Motor neuron (in vitro differentiated cells): ENCODE data around the gene SERPINB1. TPM values are rescaled to one million over a fixed set of nuclear protein-coding genes. Genes with fewer than 3 reads are reported as not detected.

Experiments
- ATAC-seq, 8 experiments: fragments of 200-7000 bp; cut with Tn5 transposase; replicated peaks in 6 of 8; 2 replicates each; pipeline ENCODE4 v1.8.0; 2021; ENCODE audit warnings: mild to moderate bottlenecking in 8 of 8, moderate library complexity in 8 of 8
- H3K27ac ChIP-seq, 2 donors: fragments of 250-450 bp; sonication (Bioruptor Pico); 2 replicates each; pipeline ENCODE4 v1.9.0; 2021; ENCODE audit warnings: antibody characterized with exemption in 2 of 2, mild to moderate bottlenecking in 2 of 2, moderate library complexity in 1 of 2
- H3K4me1 ChIP-seq, 2 donors: fragments of 250-450 bp; sonication (Bioruptor Pico); replicated peaks in 1 of 2; 2 replicates each; pipeline ENCODE4 v1.6.1; 2021; ENCODE audit warnings: antibody characterized with exemption in 2 of 2, mild to moderate bottlenecking in 2 of 2, moderate library complexity in 1 of 2
- H3K4me3 ChIP-seq, 5 donors: fragments of 250-450 bp; sonication (Bioruptor Pico); 2 replicates each; pipeline ENCODE4 v1.9.0; 2021; ENCODE audit warnings: antibody characterized with exemption in 5 of 5, mild to moderate bottlenecking in 5 of 5, moderate library complexity in 4 of 5
- WGBS, 10 experiments: fragments of 450-650 bp; shearing (Covaris generic); methylation state at CpG; one replicate each; pipeline ENCODE4 v1.0.0; 2022; 5-methylcytosine and 5-hydroxymethylcytosine counted together
- in situ Hi-C, 9 experiments: fragments of 400-800 bp; cut with MboI; loops; one replicate each; pipeline ENCODE4 v1.15.0; 2021; ENCODE audit warnings: low sequenced_read_pairs in 9 of 9, low pct_unique_long_range_greater_than_20kb in 2 of 9; ENCODE audit not compliant: unreplicated experiment in 9 of 9
- total RNA-seq, 8 experiments: library from RNA; unstranded; fragments of 300-600 nt; gene quantifications; 2 replicates each; pipeline versions ENCODE4 v1.2.3 to v1.2.4, GENCODE V29; 2022

The SERPINB1 gene
- total RNA-seq, 8 experiments from 2014 or later, result 0.43 to 45.5 (median 1.8) TPM

- Histone ChIP-seq H3K4me3 (peak overlapping the region in 3 of 5 donors; percentile 5 to 18 (median 12)), H3K4me1 (peaks cover 12 to 23% of the 10 kb centered on the region in 2 donors), H3K27ac (no peak overlapping the region)
- in situ Hi-C loops, result no loop called here
- 0 to 89% (median 21%) methylated on average over 2 to 17 of the region's 73 CpGs; no CpG with 5 or more reads in 4 of the 10 experiments for WGBS, 10 experiments
- peak in 7 of 8 experiments; percentile 9 to 73 (median 27) for ATAC-seq
Observed at GRCh38 chr6:2875359-2876191, 33.9 kb upstream of the SERPINB1 start.

GRCh38 chr6:2873643-2874042 lies 32.0 kb upstream of the SERPINB1 start:
- Histone ChIP-seq H3K27ac (no peak overlapping the region), H3K4me3 (no peak overlapping the region), H3K4me1 (peaks cover 12 to 23% of the 10 kb centered on the region in 2 donors)
- in situ Hi-C loops, result no loop called here
- WGBS, 10 experiments, result 80 to 100% (median 98%) methylated on average over 1 to 7 of the region's 8 CpGs; no CpG with 5 or more reads in 2 of the 10 experiments
- ATAC-seq, result no peak

- Histone ChIP-seq H3K27ac (no peak overlapping the region), H3K4me3 (no peak overlapping the region), H3K4me1 (peaks cover 12 to 23% of the 10 kb centered on the region in 2 donors)
- WGBS, 10 experiments, result 33 to 100% (median 77%) methylated on average over 1 to 5 of the region's 7 CpGs; no CpG with 5 or more reads in 2 of the 10 experiments
- in situ Hi-C loops, result no loop called here
- ATAC-seq, result no peak
Observed at GRCh38 chr6:2872423-2873358, 31.0 kb upstream of the SERPINB1 start.

- Histone ChIP-seq H3K4me3 (no peak overlapping the region), H3K4me1 (peaks cover 12 to 17% of the 10 kb centered on the region in 2 donors), H3K27ac (no peak overlapping the region)
- 62 to 100% (median 82%) methylated on average over 1 to 2 of the region's 2 CpGs; no CpG with 5 or more reads in 2 of the 10 experiments for WGBS, 10 experiments
- no peak for ATAC-seq
- in situ Hi-C loops, result no loop called here
Observed at GRCh38 chr6:2871953-2872352, 30.3 kb upstream of the SERPINB1 start.

- Histone ChIP-seq H3K27ac (no peak overlapping the region), H3K4me1 (peaks cover 5 to 9% of the 10 kb centered on the region in 2 donors), H3K4me3 (no peak overlapping the region)
- in situ Hi-C loops, result no loop called here
- WGBS, 10 experiments, result 79 to 100% (median 94%) methylated on average over 1 to 2 of the region's 2 CpGs; no CpG with 5 or more reads in 1 of the 10 experiments
- ATAC-seq, result no peak
Observed at GRCh38 chr6:2871102-2871501, 29.4 kb upstream of the SERPINB1 start.

- H3K4me1 ChIP-seq, result no peaks in the 10 kb centered on the region
- ATAC-seq, result no peak
- WGBS, 10 experiments, result 40 to 90% (median 89%) methylated on average over 1 to 8 of the region's 39 CpGs; no CpG with 5 or more reads in 6 of the 10 experiments
- no peak overlapping the region for H3K4me3 ChIP-seq
- in situ Hi-C loops, result no loop called here
- H3K27ac ChIP-seq, result no peak overlapping the region
Observed at GRCh38 chr6:2870046-2870636, 28.5 kb upstream of the SERPINB1 start.

GRCh38 chr6:2868637-2869036 lies 27.0 kb upstream of the SERPINB1 start:
- no peak for ATAC-seq

GRCh38 chr6:2866171-2866846 lies 24.6 kb upstream of the SERPINB1 start:
- in situ Hi-C loops, result no loop called here
- WGBS, 10 experiments, result 15 to 86% (median 43%) methylated on average over 3 to 5 of the region's 8 CpGs; no CpG with 5 or more reads in 2 of the 10 experiments
- Histone ChIP-seq H3K4me3 (no peak overlapping the region), H3K27ac (no peak overlapping the region), H3K4me1 (peaks cover 0 to 5% of the 10 kb centered on the region in 2 donors)
- ATAC-seq, result peak in 1 of 8 experiments; percentile 42

More at GRCh38 chr6:2868637-2869036, 27.0 kb upstream of the SERPINB1 start:
- in situ Hi-C loops, result no loop called here
- 74 to 89% (median 86%) methylated on average over 3 to 5 of the region's 6 CpGs; no CpG with 5 or more reads in 2 of the 10 experiments for WGBS, 10 experiments
- H3K4me1 ChIP-seq, result no peaks in the 10 kb centered on the region
- H3K4me3 ChIP-seq, result no peak overlapping the region
- H3K27ac ChIP-seq, result no peak overlapping the region

- peak in 1 of 8 experiments; percentile 36 for ATAC-seq
- Histone ChIP-seq H3K4me3 (no peak overlapping the region), H3K4me1 (peaks cover 0 to 5% of the 10 kb centered on the region in 2 donors), H3K27ac (no peak overlapping the region)
- WGBS, 10 experiments, result 0 to 93% (median 47%) methylated on average over 1 to 4 of the region's 4 CpGs; no CpG with 5 or more reads in 1 of the 10 experiments
- in situ Hi-C loops, result no loop called here
Observed at GRCh38 chr6:2865694-2866151, 24.1 kb upstream of the SERPINB1 start.

GRCh38 chr6:2865270-2865669 lies 23.6 kb upstream of the SERPINB1 start:
- H3K27ac ChIP-seq, result no peak overlapping the region
- no peak for ATAC-seq
- H3K4me1 ChIP-seq, result peaks cover 0 to 5% of the 10 kb centered on the region in 2 donors
- no peak overlapping the region for H3K4me3 ChIP-seq
- WGBS, 10 experiments, result 100% methylated on average over 1 of the region's 7 CpGs; no CpG with 5 or more reads in 8 of the 10 experiments
- in situ Hi-C loops, result no loop called here

GRCh38 chr6:2863901-2864300 lies 22.2 kb upstream of the SERPINB1 start:
- H3K4me1 ChIP-seq, result peaks cover 0 to 5% of the 10 kb centered on the region in 2 donors
- 60 to 100% (median 87%) methylated on average over 1 to 2 of the region's 2 CpGs; no CpG with 5 or more reads in 6 of the 10 experiments for WGBS, 10 experiments
- H3K4me3 ChIP-seq, result no peak overlapping the region
- no peak overlapping the region for H3K27ac ChIP-seq
- ATAC-seq, result no peak
- in situ Hi-C loops, result no loop called here

- H3K4me3 ChIP-seq, result no peak overlapping the region
- H3K4me1 ChIP-seq, result peaks cover 8 to 12% of the 10 kb centered on the region in 2 donors
- in situ Hi-C loops, result no loop called here
- peak in 1 of 8 experiments; percentile 20 for ATAC-seq
- no peak overlapping the region for H3K27ac ChIP-seq
- 17 to 86% (median 78%) methylated on average over 1 to 3 of the region's 3 CpGs; no CpG with 5 or more reads in 1 of the 10 experiments for WGBS, 10 experiments
Observed at GRCh38 chr6:2862712-2863181, 21.1 kb upstream of the SERPINB1 start.
